IMR-90 (cell line): ENCODE data around the gene SP3. TPM values are rescaled to one million over a fixed set of nuclear protein-coding genes. Genes with fewer than 3 reads are reported as not detected.
A peak's percentile ranks its signal among the peaks of the same experiment; 100 is the strongest.

Source experiments
- ATAC-seq: fragments of 200-7000 bp; cut with Tn5 transposase; 2 replicates; pipeline ENCODE4 v1.9.1; 2020; ENCODE audit warnings: low read depth, mild to moderate bottlenecking, moderate library complexity
- BruUV-seq: library from RNA; stranded (reverse); fragments of 400-500 nt; replicated peaks from 2 replicates; lab custom pipeline; 2021; lab: Mats Ljungman, UMichigan
- CTCF ChIA-PET: fragments of 300-600 bp; formaldehyde crosslinking; extraction: SDS; loops from one replicate; lab custom pipeline; 2021; ENCODE audit warnings: antibody characterized with exemption; lab: Yijun Ruan, JAX
- POLR2A ChIA-PET: fragments of 300-600 bp; sonication (Branson Sonifier 250); formaldehyde crosslinking; loops from one replicate; lab custom pipeline; 2022; ENCODE audit warnings: antibody characterized with exemption; ENCODE audit not compliant: unreplicated experiment; lab: Charles Lee
- DNase-seq: peaks from one replicate; pipeline ENCODE4 v3.0.0; 2013
- H2AFZ ChIP-seq: replicated peaks from 2 replicates; pipeline ENCODE3; 2013; ENCODE audit warnings: low read length, mild to moderate bottlenecking; ENCODE audit not compliant: poor library complexity
- H2AK5ac ChIP-seq: 2 replicates; pipeline ENCODE4 v1.6.1; 2013; ENCODE audit warnings: low read depth, low read length, inconsistent platforms
- H2AK9ac ChIP-seq: replicated peaks from 2 replicates; pipeline ENCODE3; 2013; ENCODE audit warnings: mild to moderate bottlenecking, low read depth, low read length, moderate library complexity; ENCODE audit not compliant: poor library complexity
- H2BK120ac ChIP-seq: 2 replicates; pipeline ENCODE4 v1.6.1; 2013; ENCODE audit warnings: low read depth, low read length, inconsistent platforms
- H2BK15ac ChIP-seq: 3 replicates; pipeline ENCODE4 v1.6.1; 2013; ENCODE audit warnings: low read depth, low read length, inconsistent platforms
- H2BK20ac ChIP-seq: 2 replicates; pipeline ENCODE4 v1.6.1; 2013; ENCODE audit warnings: low read depth, mild to moderate bottlenecking, inconsistent platforms, low read length, moderate library complexity
- H2BK5ac ChIP-seq: 2 replicates; pipeline ENCODE4 v1.6.1; 2013; ENCODE audit warnings: mild to moderate bottlenecking, low read depth, low read length, inconsistent platforms; ENCODE audit not compliant: poor library complexity, severe bottlenecking
- H3K14ac ChIP-seq: replicated peaks from 2 replicates; pipeline ENCODE4 v1.6.1; 2013; ENCODE audit warnings: low read depth, low read length, inconsistent platforms
- H3K18ac ChIP-seq: 2 replicates; pipeline ENCODE4 v1.6.1; 2013; ENCODE audit warnings: low read depth, low read length, control low read depth
- H3K23ac ChIP-seq: 2 replicates; pipeline ENCODE4 v1.6.1; 2013; ENCODE audit warnings: low read depth, low read length, inconsistent platforms
- H3K27ac ChIP-seq: 2 replicates; pipeline ENCODE4 v1.5.1; 2013; ENCODE audit warnings: mild to moderate bottlenecking, control low read depth, low read length; ENCODE audit not compliant: insufficient read depth
- H3K27me3 ChIP-seq: 2 replicates; pipeline ENCODE4 v1.6.1; 2013; ENCODE audit warnings: low read length; ENCODE audit not compliant: control insufficient read depth, insufficient read depth
- H3K36me3 ChIP-seq: 2 replicates; pipeline ENCODE4 v1.6.1; 2013; ENCODE audit warnings: low read length, mixed read lengths; ENCODE audit not compliant: control insufficient read depth, insufficient read depth
- H3K4ac ChIP-seq: 2 replicates; pipeline ENCODE4 v1.6.1; 2013; ENCODE audit warnings: low read depth, low read length, inconsistent platforms
- H3K4me1 ChIP-seq: 2 replicates; pipeline ENCODE4 v1.6.1; 2013; ENCODE audit warnings: low read length, mixed read lengths; ENCODE audit not compliant: control insufficient read depth, insufficient read depth
- H3K4me2 ChIP-seq: 2 replicates; pipeline ENCODE4 v1.6.1; 2013; ENCODE audit warnings: low read depth, mild to moderate bottlenecking, control low read depth, low read length, moderate library complexity
- H3K4me3 ChIP-seq: 2 replicates; pipeline ENCODE4 v1.5.1; 2013; ENCODE audit warnings: low read depth, mild to moderate bottlenecking, control low read depth, low read length, moderate library complexity; ENCODE audit not compliant: insufficient read depth
- H3K56ac ChIP-seq: 2 replicates; pipeline ENCODE4 v1.6.1; 2013; ENCODE audit warnings: low read length, inconsistent platforms; ENCODE audit not compliant: insufficient read depth; ENCODE audit errors: extremely low read depth
- H3K79me1 ChIP-seq, 2 experiments: 2 replicates each; pipeline ENCODE4 v1.6.1; 2013; ENCODE audit warnings: low read length in 2 of 2, inconsistent platforms in 1 of 2, low read depth in 1 of 2
- H3K9ac ChIP-seq: 2 replicates; pipeline ENCODE4 v1.6.1; 2013; ENCODE audit warnings: low read depth, low read length, control low read depth
- H3K9me1 ChIP-seq: 2 replicates; pipeline ENCODE4 v1.6.1; 2013; ENCODE audit warnings: low read length, inconsistent platforms; ENCODE audit not compliant: insufficient read depth
- H3K9me3 ChIP-seq: 2 replicates; pipeline ENCODE4 v1.6.1; 2013; ENCODE audit warnings: low read length; ENCODE audit not compliant: control insufficient read depth, insufficient read depth
- H4K20me1 ChIP-seq: 2 replicates; pipeline ENCODE4 v1.6.1; 2013; ENCODE audit warnings: low read length, inconsistent platforms; ENCODE audit not compliant: insufficient read depth
- H4K5ac ChIP-seq: 2 replicates; pipeline ENCODE4 v1.6.1; 2013; ENCODE audit warnings: mild to moderate bottlenecking, low read depth, low read length, control low read depth
- H4K8ac ChIP-seq, 2 experiments: 2 replicates each; pipeline ENCODE4 v1.6.1; 2013; ENCODE audit warnings: low read depth in 2 of 2, low read length in 2 of 2, control low read depth in 1 of 2, inconsistent platforms in 1 of 2
- H4K91ac ChIP-seq: 2 replicates; pipeline ENCODE4 v1.6.1; 2013; ENCODE audit warnings: low read depth, low read length, inconsistent platforms; ENCODE audit not compliant: insufficient read depth
- BHLHE40 ChIP-seq: fragments of 150-350 bp; IDR thresholded peaks from 2 replicates; pipeline ENCODE4 v1.6.1; 2016; ENCODE audit warnings: mild to moderate bottlenecking, low read depth, low read length
- CEBPB ChIP-seq: IDR thresholded peaks from 2 replicates; pipeline ENCODE4 v1.6.1; 2012; ENCODE audit warnings: low read depth, low read length, improper control_type of control experiment
- CHD1 ChIP-seq: IDR thresholded peaks from 2 replicates; pipeline ENCODE4 v1.6.1; 2012; ENCODE audit warnings: low read depth, low read length, improper control_type of control experiment
- ELK1 ChIP-seq: fragments of 150-350 bp; IDR thresholded peaks from 2 replicates; pipeline ENCODE4 v1.6.1; 2016; ENCODE audit warnings: low read depth, mild to moderate bottlenecking, low read length, moderate library complexity, borderline replicate concordance
- FOS ChIP-seq: fragments of 150-350 bp; IDR thresholded peaks from 2 replicates; pipeline ENCODE4 v1.6.1; 2016; ENCODE audit warnings: low read depth, low read length
- MAFK ChIP-seq: IDR thresholded peaks from 2 replicates; pipeline ENCODE4 v1.6.1; 2012; ENCODE audit warnings: low read depth, low read length, improper control_type of control experiment
- MAZ ChIP-seq: IDR thresholded peaks from 2 replicates; pipeline ENCODE4 v1.6.1; 2012; ENCODE audit warnings: low read depth, mild to moderate bottlenecking, low read length, improper control_type of control experiment, moderate library complexity, borderline replicate concordance
- MXI1 ChIP-seq: IDR thresholded peaks from 2 replicates; pipeline ENCODE4 v1.6.1; 2012; ENCODE audit warnings: low read depth, mild to moderate bottlenecking, low read length, moderate library complexity, borderline replicate concordance
- NFE2L2 ChIP-seq: fragments of 150-350 bp; IDR thresholded peaks from 2 replicates; pipeline ENCODE4 v1.6.1; 2016; ENCODE audit warnings: low read depth, mild to moderate bottlenecking, low read length
- POLR2A ChIP-seq: IDR thresholded peaks from 2 replicates; pipeline ENCODE4 v1.6.1; 2012; ENCODE audit warnings: mild to moderate bottlenecking, low read depth, low read length
- RAD21 ChIP-seq: IDR thresholded peaks from 2 replicates; pipeline ENCODE4 v1.6.1; 2012; ENCODE audit warnings: low read length, improper control_type of control experiment
- RCOR1 ChIP-seq: IDR thresholded peaks from 2 replicates; pipeline ENCODE4 v1.6.1; 2012; ENCODE audit warnings: mild to moderate bottlenecking, low read length, improper control_type of control experiment; ENCODE audit not compliant: insufficient replicate concordance
- RFX5 ChIP-seq: IDR thresholded peaks from 2 replicates; pipeline ENCODE4 v1.8.0; 2012; ENCODE audit warnings: low read depth, mild to moderate bottlenecking, low read length, moderate library complexity
- SMC3 ChIP-seq: fragments of 150-350 bp; IDR thresholded peaks from 2 replicates; pipeline ENCODE4 v1.6.1; 2016; ENCODE audit warnings: low read depth, mild to moderate bottlenecking, antibody characterized with exemption, low read length, moderate library complexity
- USF2 ChIP-seq: fragments of 150-350 bp; IDR thresholded peaks from 2 replicates; pipeline ENCODE4 v1.6.1; 2017; ENCODE audit warnings: mild to moderate bottlenecking, antibody characterized with exemption, low read length, low read depth
- WGBS, 2 experiments: methylation state at CpG; one replicate each; pipeline versions ENCODE4 v1.1.5 to v1.1.7; 2013; ENCODE audit warnings: missing lambda C conversion rate in 2 of 2; ENCODE audit not compliant: insufficient read length in 1 of 2; ENCODE audit errors: extremely low coverage in 2 of 2; 5-methylcytosine and 5-hydroxymethylcytosine counted together
- dilution Hi-C: fragments of 300-500 bp; cut with HindIII; formaldehyde crosslinking; loops from one replicate; pipeline ENCODE4 v1.14.3; 2018; ENCODE audit warnings: low sequenced_read_pairs; ENCODE audit not compliant: unreplicated experiment
- in situ Hi-C: fragments of 300-500 bp; cut with MboI; formaldehyde crosslinking; loops from 3 replicates; pipeline ENCODE4 v1.14.3; 2019; ENCODE audit warnings: low sequenced_read_pairs, inconsistent platforms, mixed read lengths
- intact Hi-C: fragments of 100-400 bp; cut with micrococcal nuclease; formaldehyde crosslinking; loops from 2 replicates; pipeline ENCODE4 v1.10.0; 2022
- polyA plus RNA-seq, 3 experiments: library from polyadenylated mRNA; depleted of rRNA; stranded (reverse); fragments of >200 nt; gene quantifications; 2 replicates each; pipeline ENCODE4 v1.2.3, GENCODE V29; 2012; ENCODE audit warnings: low replicate concordance in 1 of 3
- total RNA-seq: library from RNA; depleted of rRNA; stranded (reverse); fragments of >200 nt; gene quantifications from 2 replicates; pipeline ENCODE4 v1.2.3, GENCODE V29; 2012
- TF ChIP-seq, protein P1 (sequence below): conservative IDR thresholded peaks from 2 replicates; pipeline ENCODE4 v1.5.1; 2012; ENCODE audit warnings: mild to moderate bottlenecking, low read depth, low read length, improper control_type of control experiment

The SP3 gene
- total and polyA plus RNA-seq, 2 of the 4 experiments (the other 2 are of a cell fraction), result 26.7 to 136 TPM

GRCh38 chr2:173990245-173990644, 25.1 kb upstream of the SP3 start:
- Histone ChIP-seq H2BK15ac (no peak overlapping the region), H4K20me1 (no peaks in the 10 kb centered on the region), H3K9me1 (peaks cover 7% of the 10 kb centered on the region), H2AK5ac (no peak overlapping the region; the same call in 1 of the 2 replicates), H3K27me3 (peaks cover 4% of the 10 kb centered on the region; the same call in 1 of the 2 replicates), H3K18ac (no peak overlapping the region), H4K5ac (no peak overlapping the region), H3K4ac (no peak overlapping the region), H4K8ac (no peak overlapping the region), H3K4me2 (no peak overlapping the region), H3K27ac (no peak overlapping the region), H3K56ac (no peak overlapping the region), H2BK120ac (no peak overlapping the region), H3K9ac (no peak overlapping the region), H3K14ac (no peak overlapping the region), H3K36me3 (no peaks in the 10 kb centered on the region), H3K23ac (no peak overlapping the region), H3K79me1 (no peaks in the 10 kb centered on the region), H3K4me1 (peaks cover 10% of the 10 kb centered on the region), H4K91ac (no peak overlapping the region), H2AK9ac (no peak overlapping the region), H2AFZ (peak overlapping the region; percentile 18), H3K9me3 (no peaks in the 10 kb centered on the region), H3K4me3 (no peak overlapping the region), H2BK5ac (no peak overlapping the region), H2BK20ac (no peak overlapping the region)
- dilution Hi-C loops (no loop called here), in situ Hi-C loops (no loop called here), intact Hi-C loops (no loop called here)
- ChIA-PET POLR2A (interaction anchor here (0.5 kb wide), 1 partner anchor 26 kb away, joined by 4 read pairs; no protein-coding TSS in a partner anchor), CTCF (no interaction called here)
- ATAC-seq, result no peak
- no peak for DNase-seq
- BruUV-seq, result no TSS peak
- no peak for TF ChIP-seq FOS
- no peak for TF ChIP-seq ELK1
- TF ChIP-seq MXI1, result no peak
- TF ChIP-seq POLR2A, result no peak
- no peak for TF ChIP-seq MAFK
- no peak for TF ChIP-seq MAZ
- TF ChIP-seq BHLHE40, result no peak
- TF ChIP-seq RCOR1, result no peak
- TF ChIP-seq RFX5, result no peak
- no peak for TF ChIP-seq RAD21
- no peak for TF ChIP-seq USF2
- TF ChIP-seq, protein P1, sequence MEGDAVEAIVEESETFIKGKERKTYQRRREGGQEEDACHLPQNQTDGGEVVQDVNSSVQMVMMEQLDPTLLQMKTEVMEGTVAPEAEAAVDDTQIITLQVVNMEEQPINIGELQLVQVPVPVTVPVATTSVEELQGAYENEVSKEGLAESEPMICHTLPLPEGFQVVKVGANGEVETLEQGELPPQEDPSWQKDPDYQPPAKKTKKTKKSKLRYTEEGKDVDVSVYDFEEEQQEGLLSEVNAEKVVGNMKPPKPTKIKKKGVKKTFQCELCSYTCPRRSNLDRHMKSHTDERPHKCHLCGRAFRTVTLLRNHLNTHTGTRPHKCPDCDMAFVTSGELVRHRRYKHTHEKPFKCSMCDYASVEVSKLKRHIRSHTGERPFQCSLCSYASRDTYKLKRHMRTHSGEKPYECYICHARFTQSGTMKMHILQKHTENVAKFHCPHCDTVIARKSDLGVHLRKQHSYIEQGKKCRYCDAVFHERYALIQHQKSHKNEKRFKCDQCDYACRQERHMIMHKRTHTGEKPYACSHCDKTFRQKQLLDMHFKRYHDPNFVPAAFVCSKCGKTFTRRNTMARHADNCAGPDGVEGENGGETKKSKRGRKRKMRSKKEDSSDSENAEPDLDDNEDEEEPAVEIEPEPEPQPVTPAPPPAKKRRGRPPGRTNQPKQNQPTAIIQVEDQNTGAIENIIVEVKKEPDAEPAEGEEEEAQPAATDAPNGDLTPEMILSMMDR, result no peak
- no peak for TF ChIP-seq CHD1
- TF ChIP-seq CEBPB, result no peak
- no peak for TF ChIP-seq SMC3
- TF ChIP-seq NFE2L2, result no peak
- WGBS, 2 experiments, result no CpG with 5 or more reads among the region's 6 CpGs
